ENCODE results near the gene PLD6.
"Not testable (repeated sequence)": the region's sequence is repeated elsewhere in the genome, so short reads cannot be mapped to it uniquely, and the experiment has no call there.

Gene PLD6

GRCh38 chr17:17196776-17197175, 9.4 kb downstream of the PLD6 start:
- no peak for DNase-seq

- DNase-seq = not testable (repeated sequence)
Observed at GRCh38 chr17:17195466-17195865, 10.7 kb downstream of the PLD6 start.

GRCh38 chr17:17191961-17192381, 14.2 kb downstream of the PLD6 start:
- no peak for DNase-seq

GRCh38 chr17:17191346-17191792, 14.8 kb downstream of the PLD6 start:
- DNase-seq = no peak

- DNase-seq = no peak
Observed at GRCh38 chr17:17190188-17190587, 15.9 kb downstream of the PLD6 start.

- no peak for DNase-seq
Observed at GRCh38 chr17:17189559-17189958, 16.6 kb downstream of the PLD6 start.

GRCh38 chr17:17188586-17188985, 17.5 kb downstream of the PLD6 start:
- DNase-seq = no peak

GRCh38 chr17:17186551-17187505, 19.3 kb downstream of the PLD6 start:
- DNase-seq = no peak

GRCh38 chr17:17186051-17186450, 20.1 kb downstream of the PLD6 start:
- no peak for DNase-seq

GRCh38 chr17:17184985-17185757, 21.0 kb downstream of the PLD6 start:
- not testable (repeated sequence) for DNase-seq

- no peak for DNase-seq
Observed at GRCh38 chr17:17183744-17184143, 22.4 kb downstream of the PLD6 start.

GRCh38 chr17:17182598-17183136, 23.5 kb downstream of the PLD6 start:
- no peak for DNase-seq

- no peak for DNase-seq
Observed at GRCh38 chr17:17181666-17182597, 24.2 kb downstream of the PLD6 start.

GRCh38 chr17:17180741-17181525, 25.2 kb downstream of the PLD6 start:
- DNase-seq = no peak

- DNase-seq = no peak
Observed at GRCh38 chr17:17180141-17180603, 26.0 kb downstream of the PLD6 start.

- DNase-seq = no peak
Observed at GRCh38 chr17:17179371-17179827, 26.7 kb downstream of the PLD6 start.

GRCh38 chr17:17177176-17177575, 29.0 kb downstream of the PLD6 start:
- no peak for DNase-seq

- no peak for DNase-seq
Observed at GRCh38 chr17:17176341-17176740, 29.8 kb downstream of the PLD6 start.

- no peak for DNase-seq
Observed at GRCh38 chr17:17175917-17176316, 30.2 kb downstream of the PLD6 start.

- no peak for DNase-seq
Observed at GRCh38 chr17:17175340-17175739, 30.8 kb downstream of the PLD6 start.

- no peak for DNase-seq
Observed at GRCh38 chr17:17173921-17174320, 32.2 kb downstream of the PLD6 start.

Measured in NCI-H524 treated with DMSO at 0.1 percent for 48 hours (cell line).